Measurements from ENCODE around the gene ANKDD1A. TPM values are rescaled to one million over a fixed set of nuclear protein-coding genes. Genes with fewer than 3 reads are reported as not detected.

The ANKDD1A gene
- total and polyA plus RNA-seq, 7 experiments from 2014 or later: 0.20 to 9.3 (median 3.4) TPM

- ChIA-PET CTCF (interaction anchor here (1.6 kb wide), 1 partner anchor 46 kb away, joined by 4 read pairs; no protein-coding TSS in a partner anchor), POLR2A (interaction anchor here (0.6 to 6.8 kb wide), 3 partner anchors 11 to 47 kb away, joined by 3 to 53 read pairs (median 3); no protein-coding TSS in a partner anchor)
- Mint-ChIP-seq H3K36me3 (no peaks in the 10 kb centered on the region), H3K27me3 (no peaks in the 10 kb centered on the region), H3K4me3 (peak overlapping the region in 9 of 10 donors; percentile 34 to 76 (median 47)), H3K27ac (peak overlapping the region in 8 of 9 donors; percentile 0 to 86 (median 50)), H3K9me3 (no peaks in the 10 kb centered on the region), H3K4me1 (peaks cover 13 to 31% (median 28%) of the 10 kb centered on the region in 7 donors)
- Histone ChIP-seq H3K36me3 (ENCODE audit: control insufficient read depth in 2 of 3, insufficient read depth in 3 of 3, low read length in 3 of 3) (no peaks in the 10 kb centered on the region), H3K27me3 (ENCODE audit: control insufficient read depth in 2 of 2, insufficient read depth in 2 of 2, low read length in 2 of 2) (no peaks in the 10 kb centered on the region), H3K27ac (ENCODE audit: low read depth, low read length) (no peak overlapping the region), H3K4me1 (ENCODE audit: control insufficient read depth in 2 of 2, insufficient read depth in 2 of 2, low read length in 2 of 2) (peaks cover 27 to 30% of the 10 kb centered on the region in 2 donors), H3K4me3 (ENCODE audit: low read length) (peak overlapping the region; percentile 2), H3K9me3 (ENCODE audit: control insufficient read depth in 2 of 3, low read length in 3 of 3) (no peaks in the 10 kb centered on the region)
- intact Hi-C loops (cut with micrococcal nuclease): loop anchor here in 1 of 2 donors (1.0 kb wide), 1 partner anchor 10 kb away; no protein-coding TSS in a partner anchor
- peak in 1 of 9 donors; percentile 9 for DNase-seq
- ATAC-seq: peak; percentile 70
These were observed 28.6 kb upstream of the ANKDD1A start for GRCh38 chr15:64883100-64883581.

- Mint-ChIP-seq H3K9me3 (no peaks in the 10 kb centered on the region), H3K4me3 (peak overlapping the region in 5 of 10 donors; percentile 34 to 75 (median 39)), H3K36me3 (no peaks in the 10 kb centered on the region), H3K27ac (peak overlapping the region in 7 of 9 donors; percentile 0 to 86 (median 28)), H3K27me3 (no peaks in the 10 kb centered on the region), H3K4me1 (peaks cover 13 to 31% (median 28%) of the 10 kb centered on the region in 7 donors)
- H3K4me1 ChIP-seq (ENCODE audit: control insufficient read depth in 2 of 2, insufficient read depth in 2 of 2, low read length in 2 of 2): peaks cover 27 to 30% of the 10 kb centered on the region in 2 donors
- ChIA-PET POLR2A (interaction anchor here (1.1 to 6.8 kb wide), 2 partner anchors 10 to 20 kb away, joined by 3 to 53 read pairs; no protein-coding TSS in a partner anchor), CTCF (interaction anchor here (0.6 to 1.2 kb wide), 3 partner anchors 11 to 159 kb away, joined by 3 to 7 read pairs (median 4); no protein-coding TSS in a partner anchor)
- H3K36me3 ChIP-seq (ENCODE audit: control insufficient read depth in 2 of 3, insufficient read depth in 3 of 3, low read length in 3 of 3): no peaks in the 10 kb centered on the region
- H3K27me3 ChIP-seq (ENCODE audit: control insufficient read depth in 2 of 2, insufficient read depth in 2 of 2, low read length in 2 of 2): no peaks in the 10 kb centered on the region
- intact Hi-C loops (cut with micrococcal nuclease): loop anchor here (1.0 kb wide), 2 partner anchors 9 to 10 kb away; no protein-coding TSS in a partner anchor
- H3K4me3 ChIP-seq (ENCODE audit: low read length): no peak overlapping the region
- peak; percentile 70 for ATAC-seq
- peak; percentile 37 to 69 (median 62) for DNase-seq
- H3K27ac ChIP-seq (ENCODE audit: low read depth, low read length): no peak overlapping the region
- H3K9me3 ChIP-seq (ENCODE audit: control insufficient read depth in 2 of 3, low read length in 3 of 3): no peaks in the 10 kb centered on the region
These were observed 27.6 kb upstream of the ANKDD1A start for GRCh38 chr15:64883997-64884511.

- Histone ChIP-seq H3K27ac (ENCODE audit: low read depth, low read length) (no peak overlapping the region), H3K4me1 (ENCODE audit: control insufficient read depth in 2 of 2, insufficient read depth in 2 of 2, low read length in 2 of 2) (peaks cover 27 to 30% of the 10 kb centered on the region in 2 donors), H3K9me3 (ENCODE audit: control insufficient read depth in 2 of 3, low read length in 3 of 3) (no peaks in the 10 kb centered on the region), H3K27me3 (ENCODE audit: control insufficient read depth in 2 of 2, insufficient read depth in 2 of 2, low read length in 2 of 2) (no peaks in the 10 kb centered on the region), H3K4me3 (ENCODE audit: low read length) (no peak overlapping the region), H3K36me3 (ENCODE audit: control insufficient read depth in 2 of 3, insufficient read depth in 3 of 3, low read length in 3 of 3) (no peaks in the 10 kb centered on the region)
- Mint-ChIP-seq H3K27ac (no peak overlapping the region), H3K9me3 (no peaks in the 10 kb centered on the region), H3K4me1 (peaks cover 13 to 31% (median 28%) of the 10 kb centered on the region in 7 donors), H3K4me3 (no peak overlapping the region), H3K36me3 (no peaks in the 10 kb centered on the region), H3K27me3 (no peaks in the 10 kb centered on the region)
- DNase-seq (no peak), ATAC-seq (no peak)
- ChIA-PET CTCF (interaction anchor here (0.9 to 1.2 kb wide), 2 partner anchors 10 to 42 kb away, joined by 3 to 4 read pairs; no protein-coding TSS in a partner anchor), POLR2A (interaction anchor here (1.1 to 6.8 kb wide), 2 partner anchors 9 to 19 kb away, joined by 3 to 53 read pairs; no protein-coding TSS in a partner anchor)
- intact Hi-C loops (cut with micrococcal nuclease): loop anchor here in 1 of 2 donors (1.0 kb wide), 1 partner anchor 10 kb away; no protein-coding TSS in a partner anchor
These were observed 27.0 kb upstream of the ANKDD1A start for GRCh38 chr15:64884679-64885078.

GRCh38 chr15:64888336-64888735, 23.4 kb upstream of the ANKDD1A start:
- H3K4me1 Mint-ChIP-seq: peaks cover 28 to 42% (median 37%) of the 10 kb centered on the region in 7 donors
- DNase-seq: no peak
- Histone ChIP-seq H3K27ac (ENCODE audit: low read depth, low read length) (no peak overlapping the region), H3K36me3 (ENCODE audit: control insufficient read depth in 2 of 3, insufficient read depth in 3 of 3, low read length in 3 of 3) (no peaks in the 10 kb centered on the region), H3K4me1 (ENCODE audit: control insufficient read depth in 2 of 2, insufficient read depth in 2 of 2, low read length in 2 of 2) (peaks cover 36% of the 10 kb centered on the region in 2 donors), H3K27me3 (ENCODE audit: control insufficient read depth in 2 of 2, insufficient read depth in 2 of 2, low read length in 2 of 2) (no peaks in the 10 kb centered on the region), H3K4me3 (ENCODE audit: low read length) (no peak overlapping the region), H3K9me3 (ENCODE audit: control insufficient read depth in 2 of 3, low read length in 3 of 3) (no peaks in the 10 kb centered on the region)
- ChIA-PET POLR2A (interaction anchor here (0.6 to 1.3 kb wide), 2 partner anchors 27 to 51 kb away, joined by 3 to 4 read pairs; no protein-coding TSS in a partner anchor), CTCF (interaction anchor here (0.9 to 1.4 kb wide), 2 partner anchors 9 to 17 kb away, joined by 3 to 4 read pairs; no protein-coding TSS in a partner anchor)
- no peaks in the 10 kb centered on the region for H3K9me3 Mint-ChIP-seq
- no peak for ATAC-seq
- intact Hi-C loops (cut with micrococcal nuclease): no loop called here
- H3K4me3 Mint-ChIP-seq: no peak overlapping the region
- no peaks in the 10 kb centered on the region for H3K36me3 Mint-ChIP-seq
- peak overlapping the region in 1 of 9 donors; percentile 34 for H3K27ac Mint-ChIP-seq
- H3K27me3 Mint-ChIP-seq: no peaks in the 10 kb centered on the region

GRCh38 chr15:64891561-64891960, 20.1 kb upstream of the ANKDD1A start:
- Mint-ChIP-seq H3K4me1 (peaks cover 28 to 58% (median 54%) of the 10 kb centered on the region in 7 donors), H3K27ac (peak overlapping the region in 8 of 9 donors; percentile 97 to 100 (median 98)), H3K27me3 (no peaks in the 10 kb centered on the region), H3K9me3 (no peaks in the 10 kb centered on the region), H3K36me3 (no peaks in the 10 kb centered on the region), H3K4me3 (peak overlapping the region in 2 of 10 donors; percentile 90 to 91)
- no peaks in the 10 kb centered on the region for H3K9me3 ChIP-seq (ENCODE audit: control insufficient read depth in 2 of 3, low read length in 3 of 3)
- H3K4me1 ChIP-seq (ENCODE audit: control insufficient read depth in 2 of 2, insufficient read depth in 2 of 2, low read length in 2 of 2): peaks cover 51% of the 10 kb centered on the region in 2 donors
- POLR2A ChIA-PET: interaction anchor here (0.6 to 4.2 kb wide), 7 partner anchors 9 to 158 kb away, joined by 3 to 115 read pairs (median 3); partner anchors contain the start of gene PLEKHO2
- DNase-seq (no peak), ATAC-seq (no peak)
- peak overlapping the region; percentile 36 for H3K27ac ChIP-seq (ENCODE audit: low read depth, low read length)
- peak overlapping the region; percentile 12 for H3K4me3 ChIP-seq (ENCODE audit: low read length)
- CTCF ChIA-PET: no interaction called here
- no peaks in the 10 kb centered on the region for H3K27me3 ChIP-seq (ENCODE audit: control insufficient read depth in 2 of 2, insufficient read depth in 2 of 2, low read length in 2 of 2)
- intact Hi-C loops (cut with micrococcal nuclease): loop anchor here (5.0 to 10.0 kb wide), 4 partner anchors 406 to 1389 kb away; partner anchors contain the start of genes CIAO2A (in 2 of the 2), SNX1 (in 2 of the 2), DENND4A (in 1 of the 2) and RNU5A-1 (in 1 of the 2)
- no peaks in the 10 kb centered on the region for H3K36me3 ChIP-seq (ENCODE audit: control insufficient read depth in 2 of 3, insufficient read depth in 3 of 3, low read length in 3 of 3)

GRCh38 chr15:64892847-64893403, 18.8 kb upstream of the ANKDD1A start:
- Histone ChIP-seq H3K36me3 (ENCODE audit: control insufficient read depth in 2 of 3, insufficient read depth in 3 of 3, low read length in 3 of 3) (no peaks in the 10 kb centered on the region), H3K4me1 (ENCODE audit: control insufficient read depth in 2 of 2, insufficient read depth in 2 of 2, low read length in 2 of 2) (peaks cover 52 to 53% of the 10 kb centered on the region in 2 donors), H3K27me3 (ENCODE audit: control insufficient read depth in 2 of 2, insufficient read depth in 2 of 2, low read length in 2 of 2) (no peaks in the 10 kb centered on the region), H3K4me3 (ENCODE audit: low read length) (peak overlapping the region; percentile 74), H3K9me3 (ENCODE audit: control insufficient read depth in 2 of 3, low read length in 3 of 3) (no peaks in the 10 kb centered on the region), H3K27ac (ENCODE audit: low read depth, low read length) (peak overlapping the region; percentile 84)
- peaks cover 37 to 71% (median 62%) of the 10 kb centered on the region in 7 donors for H3K4me1 Mint-ChIP-seq
- ChIA-PET POLR2A (interaction anchor here (0.6 to 4.2 kb wide), 15 partner anchors 7 to 1325 kb away, joined by 3 to 115 read pairs (median 7); partner anchors contain the start of genes PLEKHO2 and RNU5B-1), CTCF (interaction anchor here (0.6 to 3.6 kb wide), 6 partner anchors 11 to 161 kb away, joined by 3 to 23 read pairs (median 5); partner anchors contain the start of gene PLEKHO2)
- no peaks in the 10 kb centered on the region for H3K36me3 Mint-ChIP-seq
- intact Hi-C loops (cut with micrococcal nuclease): loop anchor here (1.0 to 10.0 kb wide), 7 partner anchors 10 to 1391 kb away; partner anchors contain the start of genes CIAO2A (in 2 of the 2), SNX1 (in 2 of the 2), CLPX (in 1 of the 2) and DENND4A (in 1 of the 2)
- DNase-seq (peak in 1 of 9 donors; percentile 58), ATAC-seq (no peak)
- no peaks in the 10 kb centered on the region for H3K27me3 Mint-ChIP-seq
- peak overlapping the region; percentile 77 to 94 (median 90) for H3K4me3 Mint-ChIP-seq
- no peaks in the 10 kb centered on the region for H3K9me3 Mint-ChIP-seq
- H3K27ac Mint-ChIP-seq: peak overlapping the region; percentile 90 to 100 (median 98)
